ENCODE data around the gene PHOX2A.

DNA sequence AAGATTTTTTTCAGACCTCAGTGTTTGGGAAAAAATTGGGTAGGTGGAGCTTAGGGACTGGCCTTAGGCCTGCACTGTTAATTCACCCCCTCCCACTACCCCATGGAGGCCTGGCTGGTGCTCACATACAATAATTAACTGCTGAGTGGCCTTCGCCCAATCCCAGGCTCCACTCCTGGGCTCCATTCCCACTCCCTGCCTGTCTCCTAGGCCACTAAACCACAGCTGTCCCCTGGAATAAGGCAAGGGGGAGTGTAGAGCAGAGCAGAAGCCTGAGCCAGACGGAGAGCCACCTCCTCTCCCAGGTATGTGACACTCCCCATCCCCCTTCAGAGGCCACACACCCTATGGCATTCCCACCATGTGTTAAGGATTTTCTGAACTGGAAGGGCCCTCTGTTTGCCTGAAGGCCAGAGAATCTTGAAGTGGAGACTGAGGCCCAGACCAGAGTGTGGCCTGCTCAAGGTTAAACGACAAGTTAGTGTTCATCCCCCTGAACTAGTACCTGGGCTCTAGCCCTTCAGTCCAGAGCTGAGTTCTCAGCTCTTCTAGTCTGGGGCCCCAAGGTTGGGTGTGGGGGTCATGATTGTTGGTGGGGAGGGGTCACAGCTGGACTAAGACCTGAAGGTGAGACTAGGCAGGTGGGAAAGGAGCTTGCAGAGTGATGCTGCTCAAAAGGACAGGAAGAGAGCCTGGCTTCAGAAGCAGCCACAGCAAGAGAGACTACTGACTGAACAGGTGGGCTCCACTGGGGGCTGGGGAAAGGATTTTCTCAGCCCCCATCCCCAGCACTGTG is 54.3 kb downstream of the PHOX2A start:
- TF ChIP-seq POLR2AphosphoS5 (IDR thresholded peaks at IDR 0.05; ENCODE audit: borderline replicate concordance, low read depth, low read length) (no peak), EZH2 (IDR thresholded peaks at IDR 0.05) (no peak), FOXP2 (optimal IDR thresholded peaks at IDR 0.05; ENCODE audit: control extremely low read depth, extremely low read length, insufficient read depth) (no peak)
